ENCODE results near the gene SAMD11. TPM values are rescaled to one million over a fixed set of nuclear protein-coding genes. Genes with fewer than 3 reads are reported as not detected.

The SAMD11 gene
- total RNA-seq, 1 experiment from 2014 or later: 11.5 TPM

- peak overlapping the region; percentile 58; the same call in 1 of the 2 replicates for H3K27ac ChIP-seq (ENCODE audit: low read depth, low read length)
Observed at GRCh38 chr1:942864-943533, 19.3 kb downstream of the SAMD11 start.

DNA sequence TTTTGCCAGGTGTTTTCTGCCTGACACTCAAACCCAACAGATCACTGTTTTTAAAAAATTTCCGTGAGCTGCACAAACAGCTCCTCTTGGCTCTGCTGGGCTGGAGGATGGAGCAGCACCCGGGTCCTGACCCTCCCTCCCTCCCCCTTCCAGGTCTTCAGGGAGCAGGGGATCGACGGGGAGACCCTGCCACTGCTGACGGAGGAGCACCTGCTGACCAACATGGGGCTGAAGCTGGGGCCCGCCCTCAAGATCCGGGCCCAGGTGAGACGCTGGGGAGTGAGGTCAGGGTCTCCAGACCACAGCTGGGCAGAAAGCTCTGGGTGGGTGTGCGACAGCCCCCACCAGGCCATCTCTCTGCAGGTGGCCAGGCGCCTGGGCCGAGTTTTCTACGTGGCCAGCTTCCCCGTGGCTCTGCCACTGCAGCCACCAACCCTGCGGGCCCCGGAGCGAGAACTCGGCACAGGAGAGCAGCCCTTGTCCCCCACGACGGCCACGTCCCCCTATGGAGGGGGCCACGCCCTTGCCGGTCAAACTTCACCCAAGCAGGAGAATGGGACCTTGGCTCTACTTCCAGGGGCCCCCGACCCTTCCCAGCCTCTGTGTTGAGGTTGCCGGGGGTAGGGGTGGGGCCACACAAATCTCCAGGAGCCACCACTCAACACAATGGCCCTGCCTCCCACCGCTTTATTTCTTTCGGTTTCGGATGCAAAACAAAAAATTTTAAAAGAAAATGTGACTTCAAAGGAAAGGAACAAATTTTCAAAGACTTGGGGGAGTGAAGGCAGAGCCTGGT lies 20.0 kb downstream of the SAMD11 start:
- Histone ChIP-seq H3K9me3 (ENCODE audit: control insufficient read depth in 1 of 2, insufficient read depth in 1 of 2, low read depth in 1 of 2, low read length in 2 of 2) (no peaks in the 10 kb centered on the region), H3K9me2 (ENCODE audit: insufficient read depth) (no peaks in the 10 kb centered on the region), H2AFZ (ENCODE audit: low read depth, low read length, poor library complexity, severe bottlenecking) (no peak overlapping the region), H3K79me2 (ENCODE audit: insufficient read depth, low read length) (peaks cover 2% of the 10 kb centered on the region; the same call in 1 of the 2 replicates), H3K36me3 (ENCODE audit: control insufficient read depth in 1 of 2, insufficient read depth in 2 of 2, low read length in 2 of 2) (peaks cover 11 to 29% of the 10 kb centered on the region in 2 experiments; a peak in 3 of 4 replicates), H4K20me1 (ENCODE audit: insufficient read depth) (no peaks in the 10 kb centered on the region), H3K27me3 (ENCODE audit: insufficient read depth, low read length) (peaks cover 10% of the 10 kb centered on the region; the same call in 1 of the 2 replicates), H3K9ac (ENCODE audit: low read length) (no peak overlapping the region), H3K27ac (ENCODE audit: low read depth, low read length) (no peak overlapping the region), H3K4me3 (replicated peaks in 1 of 2; ENCODE audit: low read depth in 1 of 2, low read length in 2 of 2) (no peak overlapping the region), H3K4me2 (ENCODE audit: low read length) (peak overlapping the region; percentile 73; the same call in 1 of the 2 replicates), H3K4me1 (ENCODE audit: control insufficient read depth in 1 of 2, insufficient read depth in 2 of 2, low read length in 2 of 2) (peaks cover 40 to 50% of the 10 kb centered on the region in 2 experiments)
- ATAC-seq: no peak
- intact Hi-C loops (cut with micrococcal nuclease): no loop called here
- no peak for DNase-seq (ENCODE audit: low read depth, low spot score)
- RAD21 ChIA-PET (ENCODE audit: low non-redundant PET in 1 of 2, low total read pairs in 2 of 2, uncharacterized antibody in 2 of 2, unreplicated experiment in 2 of 2): no interaction called here
- TF ChIP-seq EZH2 (IDR thresholded peaks at IDR 0.05) (no peak), YY1 (IDR thresholded peaks at IDR 0.05; ENCODE audit: extremely low read depth, insufficient replicate concordance, low read depth, low read length) (no peak), JUND (IDR thresholded peaks at IDR 0.05) (no peak), CEBPB (IDR thresholded peaks at IDR 0.05; ENCODE audit: low read depth) (no peak), SP1 (IDR thresholded peaks at IDR 0.05; ENCODE audit: low read depth) (no peak), EZH2phosphoT487 (IDR thresholded peaks at IDR 0.05; ENCODE audit: borderline replicate concordance) (no peak)
- POLR2A ChIA-PET: no interaction called here
- CTCF ChIA-PET: no interaction called here
- BruUV-seq (replicated peaks): no TSS peak

More at GRCh38 chr1:942864-943533, 19.3 kb downstream of the SAMD11 start:
- Histone ChIP-seq H2AFZ (ENCODE audit: low read depth, low read length, poor library complexity, severe bottlenecking) (no peak overlapping the region), H3K9ac (ENCODE audit: low read length) (peak overlapping the region; percentile 44; the same call in 1 of the 2 replicates), H3K9me3 (ENCODE audit: control insufficient read depth in 1 of 2, insufficient read depth in 1 of 2, low read depth in 1 of 2, low read length in 2 of 2) (no peaks in the 10 kb centered on the region), H3K79me2 (ENCODE audit: insufficient read depth, low read length) (no peaks in the 10 kb centered on the region), H4K20me1 (ENCODE audit: insufficient read depth) (no peaks in the 10 kb centered on the region), H3K36me3 (ENCODE audit: control insufficient read depth in 1 of 2, insufficient read depth in 2 of 2, low read length in 2 of 2) (peaks cover 9 to 25% of the 10 kb centered on the region in 2 experiments; a peak in 3 of 4 replicates), H3K4me2 (ENCODE audit: low read length) (peak overlapping the region; percentile 73), H3K27me3 (ENCODE audit: insufficient read depth, low read length) (peaks cover 10% of the 10 kb centered on the region; the same call in 1 of the 2 replicates), H3K4me3 (replicated peaks in 1 of 2; ENCODE audit: low read depth in 1 of 2, low read length in 2 of 2) (peak overlapping the region in 1 of 2 experiments; percentile 50; a peak in 3 of 4 replicates), H3K9me2 (ENCODE audit: insufficient read depth) (no peaks in the 10 kb centered on the region), H3K4me1 (ENCODE audit: control insufficient read depth in 1 of 2, insufficient read depth in 2 of 2, low read length in 2 of 2) (peaks cover 46 to 58% of the 10 kb centered on the region in 2 experiments)
- ChIA-PET CTCF (no interaction called here), POLR2A (no interaction called here), RAD21 (ENCODE audit: low non-redundant PET in 1 of 2, low total read pairs in 2 of 2, uncharacterized antibody in 2 of 2, unreplicated experiment in 2 of 2) (interaction anchor here in 1 of 2 experiments (0.7 kb wide), 1 partner anchor 24 kb away, joined by 6 read pairs; no protein-coding TSS in a partner anchor)
- BruUV-seq (replicated peaks): no TSS peak
- intact Hi-C loops (cut with micrococcal nuclease): no loop called here
- DNase-seq (ENCODE audit: low read depth, low spot score): no peak
- ATAC-seq: peak; percentile 3; the same call in 1 of the 2 replicates
- TF ChIP-seq CEBPB (IDR thresholded peaks at IDR 0.05; ENCODE audit: low read depth): no peak
- TF ChIP-seq RAD21 (IDR thresholded peaks at IDR 0.05; ENCODE audit: low read depth): no peak
- peak; percentile 36; the same call in 1 of the 2 replicates for TF ChIP-seq POLR2AphosphoS5 (IDR thresholded peaks at IDR 0.05; ENCODE audit: low read depth, low read length)
- no peak for TF ChIP-seq ZNF274 (IDR thresholded peaks at IDR 0.05; ENCODE audit: low read depth, low read length)
- no peak for TF ChIP-seq SIN3A (IDR thresholded peaks at IDR 0.05; ENCODE audit: low read depth)
